GM23338 (cell line): ENCODE results near the gene MCM9. TPM values are rescaled to one million over a fixed set of nuclear protein-coding genes. Genes with fewer than 3 reads are reported as not detected.

ENCODE experiments used
- ATAC-seq: fragments of 200-7000 bp; cut with Tn5 transposase; 3 replicates; pipeline ENCODE4 v1.9.1; 2020
- DNase-seq: peaks from one replicate; pipeline ENCODE4 v3.0.0-alpha.2; 2015; ENCODE audit warnings: low spot score
- H2AFZ ChIP-seq: fragments of 200-600 bp; sonication (generic); 2 replicates; pipeline ENCODE4 v1.8.0; 2016; ENCODE audit warnings: antibody characterized with exemption, mild to moderate bottlenecking, moderate library complexity
- H3F3A ChIP-seq: fragments of 200-600 bp; sonication (generic); replicated peaks from 2 replicates; pipeline ENCODE4 v1.8.0; 2017; ENCODE audit warnings: antibody characterized with exemption, mixed run types, low read depth
- H3K27ac ChIP-seq: fragments of 200-600 bp; sonication (generic); 2 replicates; pipeline ENCODE4 v1.6.1; 2016; ENCODE audit warnings: low read depth
- H3K27me3 ChIP-seq: fragments of 200-600 bp; sonication (generic); 2 replicates; pipeline ENCODE4 v1.8.0; 2016; ENCODE audit warnings: mild to moderate bottlenecking, mixed run types, moderate library complexity; ENCODE audit not compliant: insufficient read depth
- H3K36me3 ChIP-seq: fragments of 200-600 bp; sonication (generic); 2 replicates; pipeline ENCODE4 v1.8.0; 2016; ENCODE audit warnings: mild to moderate bottlenecking; ENCODE audit not compliant: insufficient read depth
- H3K4me1 ChIP-seq: fragments of 200-600 bp; sonication (generic); 2 replicates; pipeline ENCODE4 v1.8.0; 2016; ENCODE audit warnings: mild to moderate bottlenecking, moderate library complexity; ENCODE audit not compliant: insufficient read depth
- H3K4me2 ChIP-seq: fragments of 200-600 bp; sonication (generic); 2 replicates; pipeline ENCODE4 v1.7.1; 2017; ENCODE audit warnings: mixed run types
- H3K4me3 ChIP-seq: fragments of 200-600 bp; sonication (generic); 2 replicates; pipeline ENCODE4 v1.6.1; 2016; ENCODE audit warnings: mixed run types
- H3K79me2 ChIP-seq: fragments of 200-600 bp; sonication (generic); replicated peaks from 2 replicates; pipeline ENCODE4 v1.8.0; 2017; ENCODE audit warnings: mild to moderate bottlenecking; ENCODE audit not compliant: insufficient read depth
- H3K9me2 ChIP-seq: fragments of 200-600 bp; sonication (generic); 2 replicates; pipeline ENCODE4 v1.8.0; 2017; ENCODE audit not compliant: insufficient read depth
- H4K20me1 ChIP-seq: fragments of 200-600 bp; sonication (generic); replicated peaks from 2 replicates; pipeline ENCODE4 v1.8.0; 2017; ENCODE audit warnings: mild to moderate bottlenecking; ENCODE audit not compliant: insufficient read depth
- H3K27ac Mint-ChIP-seq: 2 replicates; pipeline ENCODE4 v1.8.0; 2020; ENCODE audit warnings: inconsistent platforms, mild to moderate bottlenecking, moderate library complexity, mixed read lengths
- H3K27me3 Mint-ChIP-seq: 3 replicates; pipeline ENCODE4 v1.8.0; 2022; ENCODE audit warnings: low read depth, mild to moderate bottlenecking, moderate library complexity, mixed read lengths, inconsistent platforms; ENCODE audit not compliant: insufficient read depth, poor library complexity
- H3K36me3 Mint-ChIP-seq: 3 replicates; pipeline ENCODE4 v1.8.0; 2021; ENCODE audit warnings: low read depth, mild to moderate bottlenecking, inconsistent platforms, moderate library complexity, mixed read lengths
- H3K4me1 Mint-ChIP-seq: 3 replicates; pipeline ENCODE4 v1.8.0; 2020; ENCODE audit warnings: mild to moderate bottlenecking, inconsistent platforms, mixed read lengths
- H3K4me3 Mint-ChIP-seq: 3 replicates; pipeline ENCODE4 v1.8.0; 2021; ENCODE audit warnings: moderate library complexity, mild to moderate bottlenecking, inconsistent platforms, mixed read lengths
- H3K9me3 Mint-ChIP-seq: 3 replicates; pipeline ENCODE4 v1.8.0; 2020; ENCODE audit warnings: moderate library complexity, mild to moderate bottlenecking, inconsistent platforms, mixed read lengths
- CREB1 ChIP-seq: fragments of 250-450 bp; sonication (Bioruptor Pico); IDR thresholded peaks from 2 replicates; pipeline ENCODE4 v1.5.0; 2020; ENCODE audit warnings: low read depth, mild to moderate bottlenecking, moderate library complexity
- CTCF ChIP-seq, 2 experiments: fragments of 200-600 bp in 1 of 2; sonication (generic) in 1 of 2; conservative IDR thresholded peaks; 2 replicates each; pipeline versions ENCODE4 v1.5.1 to v1.6.1; 2016 to 2017; ENCODE audit warnings: antibody characterized with exemption in 2 of 2, low read depth in 2 of 2, mild to moderate bottlenecking in 2 of 2, moderate library complexity in 1 of 2
- EZH2 ChIP-seq: fragments of 200-600 bp; sonication (generic); IDR thresholded peaks from one replicate; pipeline ENCODE4 v1.8.0; 2017; ENCODE audit warnings: antibody characterized with exemption, mild to moderate bottlenecking, low read depth; ENCODE audit not compliant: unreplicated experiment
- POLR2AphosphoS5 ChIP-seq: IDR thresholded peaks from 2 replicates; pipeline ENCODE4 v1.6.1; 2016; ENCODE audit warnings: antibody characterized with exemption, low read depth
- REST ChIP-seq: IDR thresholded peaks from one replicate; pipeline ENCODE4 v1.6.1; 2018; ENCODE audit warnings: antibody characterized with exemption; ENCODE audit not compliant: unreplicated experiment
- STAT1 ChIP-seq: IDR thresholded peaks from one replicate; pipeline ENCODE4 v1.6.1; 2016; ENCODE audit warnings: antibody characterized with exemption; ENCODE audit not compliant: unreplicated experiment
- ZNF114 ChIP-seq: fragments of 250-450 bp; sonication (Bioruptor Pico); IDR thresholded peaks from 2 replicates; pipeline ENCODE4 v1.5.0; 2020; ENCODE audit warnings: mild to moderate bottlenecking, moderate library complexity
- polyA plus RNA-seq: library from polyadenylated mRNA; unstranded; fragments of >200 nt; fragmentation: Nextera tagmentation; extraction: Ambion mirVana; gene quantifications from 2 replicates; pipeline ENCODE4 v1.2.1, GENCODE V29; 2016
- total RNA-seq: library from RNA; depleted of rRNA; stranded (reverse); fragments of >200 nt; shearing (Covaris generic); gene quantifications from 2 replicates; pipeline ENCODE4 v1.2.3, GENCODE V29; 2014

The MCM9 gene
- total and polyA plus RNA-seq, 2 experiments from 2014 or later = 14.9 to 16.6 TPM

GRCh38 chr6:118843685-118844390, 91.1 kb downstream of the MCM9 start:
- Histone ChIP-seq H3K79me2 (no peaks in the 10 kb centered on the region), H4K20me1 (no peaks in the 10 kb centered on the region), H3F3A (no peaks in the 10 kb centered on the region), H2AFZ (no peak overlapping the region), H3K36me3 (no peaks in the 10 kb centered on the region), H3K27me3 (no peaks in the 10 kb centered on the region), H3K4me2 (no peak overlapping the region), H3K4me1 (no peaks in the 10 kb centered on the region), H3K4me3 (no peak overlapping the region), H3K9me2 (no peaks in the 10 kb centered on the region), H3K27ac (no peak overlapping the region)
- no peak for DNase-seq
- TF ChIP-seq REST (no peak), ZNF114 (CRISPR knock-in tag) (no peak), CTCF (conservative IDR thresholded peaks at IDR 0.05; ENCODE audit: low read depth in 2 of 2) (no peak), POLR2AphosphoS5 (no peak)
- H3K27ac Mint-ChIP-seq = no peak overlapping the region
- no peaks in the 10 kb centered on the region; the same call in 2 of the 3 replicates for H3K4me1 Mint-ChIP-seq
- H3K27me3 Mint-ChIP-seq = peaks cover 3% of the 10 kb centered on the region
- no peak overlapping the region for H3K4me3 Mint-ChIP-seq
- no peak for ATAC-seq
- peaks cover 27% of the 10 kb centered on the region for H3K36me3 Mint-ChIP-seq
- H3K9me3 Mint-ChIP-seq = peaks cover 6% of the 10 kb centered on the region; the same call in 2 of the 3 replicates

GRCh38 chr6:118830691-118831090, 104.3 kb downstream of the MCM9 start:
- H3K4me3 ChIP-seq = no peak overlapping the region
- no peak overlapping the region for H3K4me3 Mint-ChIP-seq
- no peaks in the 10 kb centered on the region; the same call in 1 of the 2 replicates for H4K20me1 ChIP-seq
- no peak for ATAC-seq
- H3K4me1 ChIP-seq = no peaks in the 10 kb centered on the region
- no peak for DNase-seq
- no peaks in the 10 kb centered on the region for H3K27me3 ChIP-seq
- no peak for TF ChIP-seq STAT1
- no peak for TF ChIP-seq CREB1 (CRISPR knock-in tag)
- TF ChIP-seq EZH2 = no peak
- no peaks in the 10 kb centered on the region for H3K36me3 Mint-ChIP-seq
- H3F3A ChIP-seq = no peaks in the 10 kb centered on the region
- H3K9me2 ChIP-seq = no peaks in the 10 kb centered on the region
- no peak overlapping the region for H3K27ac ChIP-seq
- no peaks in the 10 kb centered on the region for H3K4me1 Mint-ChIP-seq
- H3K27ac Mint-ChIP-seq = no peak overlapping the region
- H3K27me3 Mint-ChIP-seq = peaks cover 1% of the 10 kb centered on the region
- H3K36me3 ChIP-seq = no peaks in the 10 kb centered on the region; the same call in 1 of the 2 replicates
- no peaks in the 10 kb centered on the region for H3K79me2 ChIP-seq
- no peak overlapping the region for H3K4me2 ChIP-seq
- H3K9me3 Mint-ChIP-seq = no peaks in the 10 kb centered on the region
- H2AFZ ChIP-seq = no peak overlapping the region
